Type B pancreatic cell (in vitro differentiated cells): ENCODE measurements around the gene PRKAR1B. TPM values are rescaled to one million over a fixed set of nuclear protein-coding genes. Genes with fewer than 3 reads are reported as not detected.

ENCODE experiments used
- DNase-seq: peaks from one replicate; pipeline ENCODE4 v3.0.0; 2021; ENCODE audit warnings: mixed read lengths; ENCODE audit not compliant: unreplicated experiment; ENCODE audit errors: extremely low spot score
- H3K27ac Mint-ChIP-seq: 2 replicates; pipeline ENCODE4 v1.8.0; 2021; ENCODE audit warnings: mild to moderate bottlenecking, mixed read lengths
- H3K27me3 Mint-ChIP-seq: 2 replicates; pipeline ENCODE4 v1.8.0; 2021; ENCODE audit warnings: mixed read lengths
- H3K36me3 Mint-ChIP-seq: 2 replicates; pipeline ENCODE4 v1.8.0; 2021; ENCODE audit warnings: mixed read lengths
- H3K4me1 Mint-ChIP-seq: one replicate; pipeline ENCODE4 v1.8.0; 2021; ENCODE audit warnings: mixed read lengths; ENCODE audit not compliant: unreplicated experiment
- H3K4me3 Mint-ChIP-seq: 2 replicates; pipeline ENCODE4 v1.8.0; 2021; ENCODE audit warnings: mild to moderate bottlenecking, mixed read lengths
- H3K9me3 Mint-ChIP-seq: 2 replicates; pipeline ENCODE4 v1.8.0; 2021; ENCODE audit warnings: mixed read lengths
- CTCF ChIP-seq: fragments of 200-600 bp; sonication (generic); conservative IDR thresholded peaks from 2 replicates; pipeline ENCODE4 v1.5.0; 2021; ENCODE audit warnings: antibody characterized with exemption, mild to moderate bottlenecking
- total RNA-seq: library from RNA; stranded (reverse); gene quantifications from 2 replicates; pipeline ENCODE4 v1.2.1, GENCODE V29; 2021; ENCODE audit warnings: low replicate concordance

PRKAR1B gene
- total RNA-seq, 1 donor from 2014 or later, result 26.1 TPM

GRCh38 chr7:681551-682307, 45.4 kb downstream of the PRKAR1B start:
- peaks cover 11% of the 10 kb centered on the region for H3K9me3 Mint-ChIP-seq
- H3K27ac Mint-ChIP-seq, result no peak overlapping the region
- no peak for DNase-seq
- H3K27me3 Mint-ChIP-seq, result no peaks in the 10 kb centered on the region
- no peak overlapping the region for H3K4me3 Mint-ChIP-seq
- peaks cover 17% of the 10 kb centered on the region for H3K36me3 Mint-ChIP-seq
- no peak for TF ChIP-seq CTCF
- no peaks in the 10 kb centered on the region for H3K4me1 Mint-ChIP-seq

GRCh38 chr7:680411-681127, 46.5 kb downstream of the PRKAR1B start:
- Mint-ChIP-seq H3K27me3 (no peaks in the 10 kb centered on the region), H3K4me3 (no peak overlapping the region), H3K27ac (no peak overlapping the region), H3K9me3 (peaks cover 6% of the 10 kb centered on the region), H3K36me3 (peaks cover 22% of the 10 kb centered on the region), H3K4me1 (no peaks in the 10 kb centered on the region)
- TF ChIP-seq CTCF, result no peak
- DNase-seq, result no peak

- no peak overlapping the region for H3K27ac Mint-ChIP-seq
- no peaks in the 10 kb centered on the region for H3K27me3 Mint-ChIP-seq
- no peaks in the 10 kb centered on the region for H3K4me1 Mint-ChIP-seq
- no peaks in the 10 kb centered on the region for H3K9me3 Mint-ChIP-seq
- TF ChIP-seq CTCF, result no peak
- no peak for DNase-seq
- H3K36me3 Mint-ChIP-seq, result peaks cover 19% of the 10 kb centered on the region
- H3K4me3 Mint-ChIP-seq, result no peak overlapping the region
Measured at GRCh38 chr7:676972-677385, 50.1 kb downstream of the PRKAR1B start.

GRCh38 chr7:676246-676971, 50.7 kb downstream of the PRKAR1B start:
- Mint-ChIP-seq H3K27ac (no peak overlapping the region), H3K27me3 (no peaks in the 10 kb centered on the region), H3K9me3 (no peaks in the 10 kb centered on the region), H3K4me1 (no peaks in the 10 kb centered on the region), H3K36me3 (peaks cover 19% of the 10 kb centered on the region), H3K4me3 (no peak overlapping the region)
- no peak for TF ChIP-seq CTCF
- no peak for DNase-seq

- H3K27ac Mint-ChIP-seq, result no peak overlapping the region
- peaks cover 19% of the 10 kb centered on the region for H3K36me3 Mint-ChIP-seq
- H3K27me3 Mint-ChIP-seq, result no peaks in the 10 kb centered on the region
- H3K4me3 Mint-ChIP-seq, result no peak overlapping the region
- H3K4me1 Mint-ChIP-seq, result no peaks in the 10 kb centered on the region
- H3K9me3 Mint-ChIP-seq, result no peaks in the 10 kb centered on the region
- no peak for TF ChIP-seq CTCF
- no peak for DNase-seq
Measured at GRCh38 chr7:674454-675410, 52.3 kb downstream of the PRKAR1B start.
